WI38 (cell line): ENCODE data around the gene XYLB.

ENCODE experiments used
- H3K4me3 ChIP-seq: 2 replicates; pipeline ENCODE4 v1.5.1; 2011; ENCODE audit warnings: low read depth, mild to moderate bottlenecking, control low read depth, low read length
- CTCF ChIP-seq: IDR thresholded peaks from 2 replicates; pipeline ENCODE4 v1.5.1; 2012; ENCODE audit warnings: low read depth, mild to moderate bottlenecking, control low read depth, low read length

Gene XYLB

GRCh38 chr3:38454884-38455638 lies 108.5 kb downstream of the XYLB start:
- peak overlapping the region; percentile 73 for H3K4me3 ChIP-seq
- no peak for TF ChIP-seq CTCF

GRCh38 chr3:38455639-38456430 lies 109.2 kb downstream of the XYLB start:
- peak overlapping the region; percentile 73 for H3K4me3 ChIP-seq
- TF ChIP-seq CTCF, result no peak

GRCh38 chr3:38457111-38458003 lies 110.8 kb downstream of the XYLB start:
- no peak overlapping the region for H3K4me3 ChIP-seq
- TF ChIP-seq CTCF, result no peak

GRCh38 chr3:38458796-38459498 lies 112.4 kb downstream of the XYLB start:
- no peak overlapping the region for H3K4me3 ChIP-seq
- TF ChIP-seq CTCF, result no peak

- H3K4me3 ChIP-seq, result no peak overlapping the region
- no peak for TF ChIP-seq CTCF
These were observed 113.0 kb downstream of the XYLB start for GRCh38 chr3:38459499-38460048.

GRCh38 chr3:38460377-38461270 lies 114.0 kb downstream of the XYLB start:
- no peak overlapping the region for H3K4me3 ChIP-seq
- no peak for TF ChIP-seq CTCF
